Endothelial cell of umbilical vein (primary cell): ENCODE measurements around the gene DCAF11. TPM values are rescaled to one million over a fixed set of nuclear protein-coding genes. Genes with fewer than 3 reads are reported as not detected.

Experiments
- BruUV-seq: library from RNA; stranded (reverse); fragments of 400-500 nt; replicated peaks from 2 replicates; lab custom pipeline; 2021; lab: Mats Ljungman, UMichigan
- CTCF ChIA-PET: fragments of 300-600, 350-600 bp; sonication (Branson Sonifier 250); formaldehyde crosslinking; loops from one replicate; lab custom pipeline; 2021; ENCODE audit warnings: antibody characterized with exemption, inconsistent platforms; lab: Charles Lee
- POLR2A ChIA-PET: fragments of 300-600, 350-600 bp; sonication (Branson Sonifier 250); formaldehyde crosslinking; loops from one replicate; lab custom pipeline; 2021; ENCODE audit warnings: antibody characterized with exemption, inconsistent platforms; lab: Charles Lee
- DNase-seq: peaks from one replicate; pipeline ENCODE4 v3.0.0-alpha.2; 2011; ENCODE audit warnings: low read depth, low spot score
- FAIRE-seq: peaks from 2 replicates; lab custom pipeline; 2011; peaks lifted over from hg19 to GRCh38; lab: Jason Lieb, UNC
- H2AFZ ChIP-seq: 2 replicates; pipeline ENCODE4 v1.6.0; 2012; ENCODE audit warnings: low read depth, low read length, control low read depth, inconsistent platforms
- H3K27ac ChIP-seq: 2 replicates; pipeline ENCODE4 v1.5.1; 2011; ENCODE audit warnings: low read depth, mild to moderate bottlenecking, control low read depth, low read length, moderate library complexity; ENCODE audit not compliant: insufficient read depth
- H3K27me3 ChIP-seq, 2 experiments: 2 replicates each; pipeline versions ENCODE4 v1.6.0 to v1.6.1; 2011; ENCODE audit warnings: low read length in 2 of 2, mixed read lengths in 1 of 2; ENCODE audit not compliant: control insufficient read depth in 2 of 2, insufficient read depth in 2 of 2
- H3K36me3 ChIP-seq, 2 experiments: 2 replicates in 1 of 2; 3 replicates in 1 of 2; pipeline ENCODE4 v1.5.1; 2011; ENCODE audit warnings: low read length in 2 of 2, mild to moderate bottlenecking in 1 of 2, moderate library complexity in 1 of 2; ENCODE audit not compliant: control insufficient read depth in 2 of 2, insufficient read depth in 2 of 2; ENCODE audit errors: extremely low read depth in 1 of 2
- H3K4me1 ChIP-seq: 3 replicates; pipeline ENCODE4 v1.5.1; 2011; ENCODE audit warnings: mild to moderate bottlenecking, low read length; ENCODE audit not compliant: control insufficient read depth, insufficient read depth; ENCODE audit errors: extremely low read depth
- H3K4me2 ChIP-seq: 2 replicates; pipeline ENCODE4 v1.6.1; 2011; ENCODE audit warnings: low read length, control low read depth, mixed read lengths; ENCODE audit not compliant: insufficient read depth
- H3K4me3 ChIP-seq, 3 experiments: fragments of 200-600 bp in 1 of 3; sonication (generic), shearing (Covaris generic) in 1 of 3; replicated peaks in 1 of 3; 2 replicates each; pipeline ENCODE4 v1.5.1; 2011 to 2016; ENCODE audit warnings: control low read depth in 3 of 3, low read length in 3 of 3, mild to moderate bottlenecking in 2 of 3, inconsistent platforms in 1 of 3, low read depth in 1 of 3, moderate library complexity in 1 of 3; ENCODE audit not compliant: insufficient read depth in 1 of 3
- H3K79me2 ChIP-seq: 2 replicates; pipeline ENCODE4 v1.6.0; 2012; ENCODE audit warnings: low read length, inconsistent platforms; ENCODE audit not compliant: control insufficient read depth, insufficient read depth
- H3K9ac ChIP-seq: replicated peaks from 2 replicates; pipeline ENCODE3; 2011; ENCODE audit warnings: low read length, control low read depth; ENCODE audit not compliant: insufficient read depth; ENCODE audit errors: extremely low read depth
- H3K9me1 ChIP-seq: replicated peaks from 3 replicates; pipeline ENCODE4 v1.6.0; 2011; ENCODE audit warnings: mild to moderate bottlenecking, low read length; ENCODE audit not compliant: control insufficient read depth, insufficient read depth; ENCODE audit errors: extremely low read depth
- H3K9me3 ChIP-seq: replicated peaks from 2 replicates; pipeline ENCODE4 v1.5.1; 2012; ENCODE audit warnings: low read length, inconsistent platforms; ENCODE audit not compliant: control insufficient read depth, insufficient read depth
- H4K20me1 ChIP-seq: replicated peaks from 2 replicates; pipeline ENCODE3; 2011; ENCODE audit warnings: mild to moderate bottlenecking, low read length; ENCODE audit not compliant: control insufficient read depth, insufficient read depth; ENCODE audit errors: extremely low read depth
- CTCF ChIP-seq, 2 donors: IDR thresholded peaks; 1 replicate in 1 of 2; 2 replicates in 1 of 2; pipeline ENCODE4 v1.5.1; 2011; ENCODE audit warnings: low read length in 2 of 2, mild to moderate bottlenecking in 2 of 2, moderate library complexity in 2 of 2, control low read depth in 1 of 2, inconsistent platforms in 1 of 2, low read depth in 1 of 2; ENCODE audit not compliant: insufficient read depth in 1 of 2; ENCODE audit errors: extremely low read depth in 1 of 2
- EZH2 ChIP-seq: IDR thresholded peaks from 2 replicates; pipeline ENCODE4 v1.6.1; 2012; ENCODE audit warnings: borderline replicate concordance, low read depth, mild to moderate bottlenecking, moderate library complexity, low read length, inconsistent platforms; ENCODE audit not compliant: severe bottlenecking
- JUN ChIP-seq: IDR thresholded peaks from 2 replicates; pipeline ENCODE4 v1.6.1; 2011; ENCODE audit warnings: borderline replicate concordance, low read depth; ENCODE audit not compliant: insufficient read length, insufficient read depth
- MAX ChIP-seq: IDR thresholded peaks from 2 replicates; pipeline ENCODE4 v1.6.1; 2011; ENCODE audit not compliant: insufficient read depth, insufficient read length
- POLR2AphosphoS5 ChIP-seq: IDR thresholded peaks from 2 replicates; pipeline ENCODE4 v1.6.1; 2012; ENCODE audit warnings: low read depth, mild to moderate bottlenecking, control low read depth, low read length, moderate library complexity; ENCODE audit not compliant: insufficient read depth
- dilution Hi-C: fragments of 300-500 bp; cut with MboI; formaldehyde crosslinking; loops from one replicate; pipeline ENCODE4 v1.15.0; 2019; ENCODE audit warnings: low sequenced_read_pairs; ENCODE audit not compliant: extremely low pct_ligation_motif_present
- intact Hi-C: fragments of 100-400 bp; cut with micrococcal nuclease; formaldehyde crosslinking; loops from one replicate; pipeline ENCODE4 v1.10.0; 2022
- polyA plus RNA-seq, 4 experiments: library from polyadenylated mRNA; depleted of rRNA in 3 of 4; stranded (reverse) in 3 of 4; unstranded in 1 of 4; fragments of >200 nt; gene quantifications; 2 replicates each; pipeline versions ENCODE4 v1.2.1 to v1.2.3, GENCODE V29; 2011 to 2012; ENCODE audit warnings: missing spikeins in 1 of 4
- total RNA-seq: library from RNA; stranded (reverse); gene quantifications from 2 replicates; pipeline ENCODE4 v1.2.3, GENCODE V29; 2021

DCAF11 gene
- total and polyA plus RNA-seq, 2 donors (not counting 3 experiments of a cell fraction or from before 2014, with no cell fraction given), result 37.3 to 38.5 TPM

GRCh38 chr14:24092505-24093206, 21.9 kb upstream of the DCAF11 start:
- Histone ChIP-seq H3K4me1 (peaks cover 9% of the 10 kb centered on the region), H3K9me3 (no peaks in the 10 kb centered on the region), H3K9ac (no peak overlapping the region), H3K36me3 (no peaks in the 10 kb centered on the region), H2AFZ (no peak overlapping the region), H3K27ac (no peak overlapping the region), H3K4me2 (no peak overlapping the region), H3K9me1 (no peaks in the 10 kb centered on the region), H4K20me1 (no peaks in the 10 kb centered on the region), H3K27me3 (no peaks in the 10 kb centered on the region), H3K79me2 (peaks cover 4% of the 10 kb centered on the region), H3K4me3 (no peak overlapping the region)
- FAIRE-seq (no peak), DNase-seq (no peak)
- TF ChIP-seq MAX, result no peak
- TF ChIP-seq POLR2AphosphoS5, result no peak
- TF ChIP-seq CTCF (IDR thresholded peaks at IDR 0.05; ENCODE audit: extremely low read depth in 1 of 2, insufficient read depth in 1 of 2, low read depth in 1 of 2, low read length in 2 of 2), result no peak
- TF ChIP-seq EZH2, result no peak
- no peak for TF ChIP-seq JUN
- POLR2A ChIA-PET, result interaction anchor here (3.1 kb wide), 1 partner anchor 22 kb away, joined by 11 read pairs; the partner anchor contains the start of genes DCAF11 and NRL
- TSS peak; percentile 38 for BruUV-seq
- CTCF ChIA-PET, result interaction anchor here (0.8 to 9.6 kb wide), 5 partner anchors 12 to 51 kb away, joined by 3 to 319 read pairs (median 40); partner anchors contain the start of genes DCAF11 and NRL
- intact Hi-C loops, result no loop called here
- dilution Hi-C loops, result no loop called here
